HepG2 (cell line): Measurements from ENCODE around the gene TSPAN18. TPM values are rescaled to one million over a fixed set of nuclear protein-coding genes. Genes with fewer than 3 reads are reported as not detected.
A peak's percentile ranks its signal among the peaks of the same experiment; 100 is the strongest.

Experiments
- ATAC-seq: fragments of 200-7000 bp; cut with Tn5 transposase; 3 replicates; pipeline ENCODE4 v1.9.1; 2020; ENCODE audit warnings: mild to moderate bottlenecking, moderate library complexity
- BruUV-seq: library from RNA; stranded (reverse); fragments of 400-500 nt; replicated peaks from 2 replicates; lab custom pipeline; 2021; lab: Mats Ljungman, UMichigan
- CTCF ChIA-PET: fragments of 300-600 bp; formaldehyde crosslinking; extraction: SDS; loops from one replicate; lab custom pipeline; 2021; ENCODE audit warnings: low total read pairs, inconsistent platforms, low intra/inter-chr PET ratio; lab: Yijun Ruan, JAX
- POLR2A ChIA-PET: fragments of 350-600 bp; sonication (Branson Sonifier 250); formaldehyde crosslinking; loops from one replicate; lab custom pipeline; 2020; ENCODE audit warnings: antibody characterized with exemption, inconsistent platforms; lab: Yijun Ruan, JAX
- DNase-seq: peaks from one replicate; pipeline ENCODE4 v3.0.0-alpha.2; 2015; ENCODE audit warnings: low spot score
- FAIRE-seq: peaks from 3 replicates; lab custom pipeline; 2011; peaks lifted over from hg19 to GRCh38; lab: Jason Lieb, UNC
- H2AFZ ChIP-seq: one replicate; pipeline ENCODE4 v1.6.1; 2011; ENCODE audit warnings: low read length, inconsistent platforms
- H3K27ac ChIP-seq: fragments of 300-600 bp; 3 replicates; pipeline ENCODE4 v1.8.0; 2011; ENCODE audit warnings: mixed run types, mild to moderate bottlenecking, mixed read lengths, low read length, inconsistent platforms; ENCODE audit not compliant: insufficient read depth; ENCODE audit errors: extremely low read length
- H3K27me3 ChIP-seq, 2 experiments: fragments of 200-600 bp in 1 of 2; 2 replicates in 1 of 2; 3 replicates in 1 of 2; pipeline versions ENCODE4 v1.6.0 to v1.8.0; 2011; ENCODE audit warnings: low read length in 2 of 2, mild to moderate bottlenecking in 2 of 2, moderate library complexity in 2 of 2, inconsistent platforms in 1 of 2; ENCODE audit not compliant: insufficient read depth in 2 of 2, control insufficient read depth in 1 of 2
- H3K36me3 ChIP-seq, 2 experiments: fragments of 200-600 bp in 1 of 2; replicated peaks in 1 of 2; 2 replicates in 1 of 2; 3 replicates in 1 of 2; pipeline versions ENCODE4 v1.5.1 to v1.8.0; 2011; ENCODE audit warnings: low read length in 2 of 2, inconsistent platforms in 1 of 2; ENCODE audit not compliant: insufficient read depth in 2 of 2, control insufficient read depth in 1 of 2
- H3K4me1 ChIP-seq: 2 replicates; pipeline ENCODE4 v1.5.1; 2012; ENCODE audit warnings: low read length, inconsistent platforms; ENCODE audit not compliant: insufficient read depth
- H3K4me2 ChIP-seq: 2 replicates; pipeline ENCODE4 v1.6.0; 2011; ENCODE audit warnings: low read depth, low read length, inconsistent platforms
- H3K4me3 ChIP-seq, 3 experiments: fragments of 200-600 bp in 1 of 3; sonication (generic), shearing (Covaris generic) in 1 of 3; replicated peaks in 1 of 3; 2 replicates each; pipeline ENCODE4 v1.5.1; 2011 to 2016; ENCODE audit warnings: low read length in 3 of 3, inconsistent platforms in 2 of 3, low read depth in 2 of 3, mild to moderate bottlenecking in 2 of 3, control low read depth in 1 of 3, mixed read lengths in 1 of 3; ENCODE audit not compliant: insufficient read depth in 1 of 3
- H3K79me2 ChIP-seq: one replicate; pipeline ENCODE4 v1.6.1; 2011; ENCODE audit warnings: low read length, inconsistent platforms; ENCODE audit not compliant: insufficient read depth
- H3K9ac ChIP-seq: 2 replicates; pipeline ENCODE4 v1.6.0; 2011; ENCODE audit warnings: mild to moderate bottlenecking, low read depth, low read length, inconsistent platforms; ENCODE audit not compliant: insufficient read depth
- H3K9me3 ChIP-seq: 2 replicates; pipeline ENCODE4 v1.5.1; 2012; ENCODE audit warnings: mild to moderate bottlenecking, low read length
- H4K20me1 ChIP-seq: 2 replicates; pipeline ENCODE4 v1.6.0; 2011; ENCODE audit warnings: inconsistent platforms, mild to moderate bottlenecking, low read length, moderate library complexity; ENCODE audit not compliant: insufficient read depth
- BHLHE40 ChIP-seq: IDR thresholded peaks from 2 replicates; pipeline ENCODE4 v1.6.1; 2011; ENCODE audit warnings: low read length, improper control_type of control experiment
- CREB1 ChIP-seq, 2 experiments: fragments of 450-650 bp in 1 of 2; IDR thresholded peaks; 2 replicates each; pipeline ENCODE4 v1.6.1; 2016 to 2017; ENCODE audit warnings: control low read depth in 1 of 2, mild to moderate bottlenecking in 1 of 2, missing compliant biosample characterization in 1 of 2, missing genetic modification characterization in 1 of 2
- FOXA3 ChIP-seq: IDR thresholded peaks from 2 replicates; pipeline ENCODE4 v1.6.1; 2016; ENCODE audit warnings: missing genetic modification reagents, missing compliant biosample characterization
- HMG20A ChIP-seq: IDR thresholded peaks from 2 replicates; pipeline ENCODE4 v1.6.1; 2016; ENCODE audit warnings: borderline replicate concordance
- MIXL1 ChIP-seq: IDR thresholded peaks from 2 replicates; pipeline ENCODE4 v1.6.1; 2016
- ONECUT2 ChIP-seq: sonication (generic); formaldehyde crosslinking; IDR thresholded peaks from 2 replicates; pipeline ENCODE4 v1.4.0; 2020; ENCODE audit warnings: missing genetic modification reagents
- RNF2 ChIP-seq: fragments of 450-650 bp; conservative IDR thresholded peaks from 2 replicates; pipeline ENCODE4 v1.6.1; 2016; ENCODE audit warnings: low read depth
- ZHX1 ChIP-seq: sonication (generic); formaldehyde crosslinking; IDR thresholded peaks from 2 replicates; pipeline ENCODE4 v1.8.1; 2022; ENCODE audit warnings: low read depth, mild to moderate bottlenecking, missing genetic modification reagents
- ZNF143 ChIP-seq: sonication (generic); formaldehyde crosslinking; IDR thresholded peaks from 2 replicates; pipeline ENCODE4 v1.4.0; 2020; ENCODE audit warnings: missing genetic modification reagents
- ZNF629 ChIP-seq: sonication (generic); formaldehyde crosslinking; conservative IDR thresholded peaks from 2 replicates; pipeline ENCODE4 v1.5.0; 2020; ENCODE audit warnings: missing genetic modification reagents
- ZNF784 ChIP-seq: sonication (generic); formaldehyde crosslinking; IDR thresholded peaks from 2 replicates; pipeline ENCODE4 v1.5.1; 2020; ENCODE audit warnings: missing genetic modification reagents, mild to moderate bottlenecking, borderline replicate concordance
- WGBS: methylation state at CpG from one replicate; pipeline ENCODE4 v1.1.6; 2017; ENCODE audit warnings: low lambda C conversion rate; 5-methylcytosine and 5-hydroxymethylcytosine counted together
- in situ Hi-C: cut with HindIII; loops from 2 replicates; pipeline ENCODE4 v1.10.0; 2017; ENCODE audit warnings: low pct_unique_long_range_greater_than_20kb; ENCODE audit not compliant: extremely low pct_ligation_motif_present
- intact Hi-C: fragments of 100-400 bp; cut with micrococcal nuclease; formaldehyde crosslinking; loops from one replicate; pipeline ENCODE4 v1.10.0; 2022; ENCODE audit not compliant: unreplicated experiment
- polyA plus RNA-seq, 8 experiments: library from polyadenylated mRNA; depleted of rRNA in 3 of 8; stranded (reverse) in 7 of 8; unstranded in 1 of 8; fragments of >200 nt; fragmentation: Illumina TruSeq in 4 of 8; extraction: Trizol in 4 of 8; gene quantifications; 2 replicates each; pipeline versions ENCODE4 v1.2.1 to v1.2.3, GENCODE V29; 2011 to 2016; ENCODE audit warnings: low read depth in 4 of 8, missing spikeins in 1 of 8, mixed read lengths in 1 of 8; ENCODE audit not compliant: insufficient read depth in 1 of 8
- total RNA-seq, 5 experiments: library from RNA; depleted of rRNA; stranded (reverse); fragments of >200 nt; fragmentation: Illumina TruSeq; extraction: Trizol; gene quantifications; 2 replicates each; pipeline ENCODE4 v1.2.3, GENCODE V29; 2016; ENCODE audit warnings: low read depth in 1 of 5

The TSPAN18 gene
- total and polyA plus RNA-seq, 2 of the 13 experiments (the other 11 are each of a cell fraction or from before 2014, with no cell fraction given), result not detected

- FAIRE-seq, result no peak
- in situ Hi-C loops, result no loop called here
- intact Hi-C loops, result no loop called here
- Histone ChIP-seq H3K27ac (no peak overlapping the region), H3K9me3 (no peaks in the 10 kb centered on the region), H3K4me2 (no peak overlapping the region), H3K4me3 (no peak overlapping the region), H3K79me2 (no peaks in the 10 kb centered on the region), H4K20me1 (no peaks in the 10 kb centered on the region), H3K4me1 (no peaks in the 10 kb centered on the region), H3K27me3 (peaks cover 0 to 15% of the 10 kb centered on the region in 2 experiments; a peak in 2 of 5 replicates), H3K9ac (no peak overlapping the region), H2AFZ (no peak overlapping the region), H3K36me3 (no peaks in the 10 kb centered on the region)
- ATAC-seq, result no peak; the same call in 2 of the 3 replicates
- BruUV-seq, result no TSS peak
- TF ChIP-seq HMG20A (CRISPR knock-in tag), result no peak
- no peak for TF ChIP-seq MIXL1 (CRISPR knock-in tag)
- no peak for TF ChIP-seq ZNF784 (CRISPR knock-in tag)
- TF ChIP-seq ZHX1, result no peak
- TF ChIP-seq RNF2, result no peak
- no peak for TF ChIP-seq ONECUT2 (CRISPR knock-in tag)
- no peak for TF ChIP-seq ZNF143
- TF ChIP-seq ZNF629 (CRISPR knock-in tag), result peak; percentile 29; the same call in 1 of the 2 replicates
- peak; percentile 72 for TF ChIP-seq BHLHE40
- TF ChIP-seq CREB1 (IDR thresholded peaks at IDR 0.05), result peak; percentile 9; the same call in 1 of the 2 replicates
- TF ChIP-seq CREB1 (CRISPR knock-in tag; IDR thresholded peaks at IDR 0.05), result no peak
- TF ChIP-seq FOXA3 (CRISPR knock-in tag), result no peak
- no peak for DNase-seq
- WGBS, result 57% methylated on average over 12 of the region's 24 CpGs
- ChIA-PET POLR2A (no interaction called here), CTCF (no interaction called here)
Measured at GRCh38 chr11:44979543-44980399, 253.0 kb downstream of the TSPAN18 start.
